HG02610 (cell line): Measurements from ENCODE around the gene IDNK.

ENCODE experiments used
- ATAC-seq: cut with Tn5 transposase; IDR thresholded peaks from one replicate; pipeline ENCODE4 v1.9.1; 2021; ENCODE audit warnings: mild to moderate bottlenecking, moderate library complexity; ENCODE audit not compliant: unreplicated experiment

Gene IDNK

GRCh38 chr9:83681490-83681889 is 58.5 kb downstream of the IDNK start:
- no peak for ATAC-seq

GRCh38 chr9:83688921-83689320 is 66.0 kb downstream of the IDNK start:
- no peak for ATAC-seq

GRCh38 chr9:83691492-83691891 is 68.5 kb downstream of the IDNK start:
- no peak for ATAC-seq
